HG03354 (cell line): ENCODE results near the gene DCANP1.
"Not testable (repeated sequence)": the region's sequence is repeated elsewhere in the genome, so short reads cannot be mapped to it uniquely, and the experiment has no call there.

Source experiments
- ATAC-seq: cut with Tn5 transposase; IDR thresholded peaks from one replicate; pipeline ENCODE4 v1.9.1; 2021; ENCODE audit warnings: mild to moderate bottlenecking; ENCODE audit not compliant: unreplicated experiment, poor library complexity, severe bottlenecking

Gene DCANP1, protein sequence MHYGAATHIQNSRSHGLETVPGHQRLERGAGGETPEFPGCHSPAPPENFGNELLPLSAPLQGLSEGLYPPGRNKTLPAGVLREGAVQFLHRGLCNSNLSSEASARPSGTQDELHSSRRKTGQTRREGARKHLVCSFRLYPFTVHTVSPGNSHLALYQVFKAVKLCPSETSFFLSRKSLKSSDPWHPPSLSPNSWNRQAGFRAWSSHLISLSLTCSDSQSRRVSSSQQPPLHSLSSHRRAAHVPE

DNA sequence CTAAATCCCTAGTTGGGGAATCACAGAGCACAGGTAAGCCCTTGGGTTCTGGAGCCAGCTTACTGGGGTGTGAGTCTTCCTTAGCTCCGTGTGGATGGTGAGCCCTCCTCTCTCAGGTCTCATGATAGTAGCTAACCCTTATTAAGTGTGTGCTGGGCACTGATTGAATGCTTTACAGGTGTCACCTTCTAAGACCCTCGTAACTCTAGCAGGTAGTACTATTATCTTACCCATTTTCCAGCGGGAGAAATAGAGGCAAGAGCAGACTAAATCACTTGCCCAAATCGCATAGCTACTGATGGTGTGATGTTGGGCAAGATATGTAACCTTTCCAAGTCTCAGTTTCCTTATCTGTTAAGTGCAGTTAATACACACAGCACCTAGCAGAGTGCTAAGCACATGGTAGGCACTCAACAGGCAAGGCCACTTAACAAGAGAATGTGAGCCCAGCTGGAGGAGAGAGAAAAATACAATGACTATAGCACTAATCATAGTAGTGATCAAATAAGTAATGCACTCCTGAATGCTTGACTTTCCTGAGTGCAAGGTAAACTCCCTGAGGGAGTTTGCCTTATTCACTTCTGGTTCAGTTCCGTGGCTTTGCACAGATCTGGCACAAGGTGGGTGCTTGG lies at the start of gene DCANP1:
Gene DCANP1, minus strand, starts transcription at position 51 of the 632 bp plus-strand sequence. CDS start 240 bp downstream, outside the sequence.
- ATAC-seq: no peak

DNA sequence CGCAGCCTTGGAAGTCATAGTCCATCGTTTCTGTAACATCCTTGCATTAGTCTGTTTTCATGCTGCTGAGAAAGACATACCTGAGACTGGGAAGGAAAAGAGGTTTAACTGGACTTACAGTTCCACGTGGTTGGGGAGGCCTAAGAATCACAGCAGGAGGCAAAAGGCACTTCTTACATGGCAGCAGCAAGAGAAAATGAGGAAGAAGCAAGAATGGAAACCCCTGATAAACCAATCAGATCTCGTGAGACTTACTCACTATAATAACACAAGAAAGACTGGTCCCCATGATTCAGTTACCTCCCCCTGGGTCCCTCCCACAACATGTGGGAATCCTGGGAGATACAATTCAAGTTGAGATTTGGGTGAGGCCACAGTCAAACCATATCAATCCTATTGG lies 48.4 kb upstream of the DCANP1 start:
- not testable (repeated sequence) for ATAC-seq

DNA sequence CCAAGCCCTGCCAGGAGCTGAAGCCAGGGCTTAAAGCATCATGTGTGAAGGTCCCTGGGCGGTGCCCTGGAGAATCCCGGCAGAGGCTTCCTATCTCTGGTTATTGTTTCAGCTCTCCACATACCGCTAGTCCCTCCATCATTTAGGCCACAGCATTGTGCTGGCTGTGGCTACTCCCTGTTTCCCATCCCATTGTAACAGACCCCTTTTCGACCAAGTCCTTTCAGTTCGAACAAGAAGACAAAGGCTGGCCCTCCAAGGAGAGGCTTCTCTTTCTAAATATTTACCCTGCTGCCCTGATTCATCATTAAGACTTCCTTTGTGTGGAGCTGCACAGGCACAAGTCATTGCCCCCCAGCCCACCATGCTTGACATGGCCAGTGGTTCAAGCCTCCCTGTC lies 47.0 kb upstream of the DCANP1 start:
- ATAC-seq: no peak

DNA sequence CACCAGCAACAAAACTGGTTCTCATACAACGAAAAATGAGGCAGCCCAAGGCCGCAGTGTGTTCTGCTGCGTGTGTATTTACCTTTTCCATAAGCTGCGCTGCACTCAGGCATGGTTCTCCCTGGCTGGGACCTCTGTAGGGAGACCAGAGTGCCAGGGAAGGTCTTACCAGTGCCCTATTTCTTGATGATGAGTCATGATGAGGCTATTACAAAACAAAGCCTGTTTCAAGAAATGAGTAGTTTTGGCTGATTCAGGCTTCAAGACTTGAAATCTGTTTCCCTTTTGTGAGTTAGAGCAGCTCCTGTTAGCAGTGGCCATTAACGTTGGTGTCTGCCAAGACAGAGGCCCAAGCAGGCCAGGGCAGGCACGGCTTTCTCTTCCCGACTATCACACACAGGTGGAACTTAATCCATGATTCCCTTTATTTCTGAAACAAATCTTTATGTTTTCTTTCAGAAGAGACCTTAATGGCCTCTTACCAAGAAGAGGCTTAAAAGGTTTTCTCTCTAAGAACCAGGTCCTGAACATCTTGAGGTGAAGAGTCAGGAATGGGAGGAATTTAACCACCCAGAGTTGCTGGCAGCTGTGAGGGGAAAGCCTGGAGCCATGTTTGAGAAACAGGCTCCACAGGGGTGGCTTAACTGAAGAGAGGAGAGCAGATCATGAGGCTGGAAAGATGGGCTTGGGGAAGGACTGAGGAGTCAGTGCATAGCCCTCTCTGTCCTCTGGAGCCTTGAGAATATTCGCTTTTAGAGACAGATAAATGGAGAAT lies 46.4 kb upstream of the DCANP1 start:
- ATAC-seq: no peak

DNA sequence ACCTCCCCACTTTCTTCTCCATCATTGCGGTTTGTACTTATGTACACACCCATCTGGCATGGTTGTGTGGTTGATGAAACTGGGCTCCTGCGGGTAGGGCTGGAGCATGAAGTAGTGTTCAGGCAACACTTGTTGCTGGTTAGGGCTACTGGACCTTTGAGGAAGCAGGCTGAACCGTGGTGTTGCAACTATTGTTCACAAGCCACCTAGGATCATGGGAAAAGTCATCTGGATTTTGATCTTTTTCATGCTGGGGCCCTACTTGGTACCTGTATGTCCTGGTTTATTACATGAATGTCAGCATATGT lies 45.1 kb upstream of the DCANP1 start:
- no peak for ATAC-seq

DNA sequence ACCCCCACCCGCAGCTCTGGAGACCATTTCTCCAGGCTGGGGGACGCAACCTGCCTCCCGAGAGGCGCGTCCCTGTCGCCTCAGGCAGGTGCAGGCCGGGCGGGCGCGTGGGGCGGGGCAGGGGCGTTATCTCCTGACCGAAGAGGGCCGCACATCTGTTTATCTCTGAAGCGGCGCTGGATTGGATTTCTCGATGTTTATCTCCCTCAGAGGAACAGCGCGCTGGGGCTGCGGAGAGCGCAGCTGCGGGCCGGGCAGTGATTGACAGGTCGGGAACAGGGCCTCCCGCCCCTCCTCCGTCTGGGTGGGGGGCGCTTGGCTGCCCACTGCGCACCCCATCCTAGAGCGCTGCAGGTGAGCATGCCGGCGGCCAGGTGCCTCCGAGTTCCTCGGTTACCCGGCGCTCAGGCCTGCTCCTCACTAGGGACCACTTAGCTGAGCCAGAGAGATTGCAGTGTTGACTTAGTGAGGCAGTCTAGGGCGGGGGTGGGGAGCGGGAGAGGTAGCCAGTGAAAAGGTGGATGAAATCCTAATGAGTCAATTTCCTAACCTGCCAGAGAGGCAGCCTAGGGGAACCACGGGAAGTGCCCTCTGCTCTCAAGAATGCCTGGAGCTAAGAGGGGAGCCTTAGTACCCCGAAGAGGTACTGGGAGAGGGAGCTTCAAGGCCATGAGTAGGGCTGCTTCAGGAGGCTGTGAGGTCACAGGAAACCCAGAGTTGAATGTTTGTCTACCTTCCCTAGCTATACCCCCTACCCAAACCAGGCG lies 44.6 kb upstream of the DCANP1 start:
- ATAC-seq: no peak

DNA sequence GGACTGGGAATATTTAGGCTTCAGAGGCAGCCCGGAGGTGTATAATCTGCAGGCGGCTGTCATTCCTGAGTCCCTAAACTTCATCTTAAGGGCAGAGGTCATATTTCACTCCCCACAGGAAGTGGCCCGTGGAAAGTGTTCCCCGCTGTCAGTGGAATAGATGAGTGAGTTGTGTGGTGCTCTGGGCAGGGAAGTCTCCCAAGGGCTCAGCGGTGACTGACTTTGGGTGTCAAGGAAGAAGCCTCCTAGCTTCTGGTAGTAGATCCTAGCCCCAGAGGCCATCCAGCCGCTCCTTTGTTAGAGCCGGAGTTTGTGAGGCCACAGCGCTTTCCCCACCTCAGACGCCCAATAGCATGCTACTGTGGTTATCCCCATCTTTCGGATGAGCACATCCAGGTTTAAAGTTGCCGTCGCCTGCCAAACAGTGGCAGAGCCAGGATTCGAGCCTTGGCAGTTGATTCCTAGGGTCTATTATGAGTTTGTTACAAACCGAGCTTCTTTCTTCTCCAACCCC lies 43.9 kb upstream of the DCANP1 start:
- ATAC-seq: no peak

DNA sequence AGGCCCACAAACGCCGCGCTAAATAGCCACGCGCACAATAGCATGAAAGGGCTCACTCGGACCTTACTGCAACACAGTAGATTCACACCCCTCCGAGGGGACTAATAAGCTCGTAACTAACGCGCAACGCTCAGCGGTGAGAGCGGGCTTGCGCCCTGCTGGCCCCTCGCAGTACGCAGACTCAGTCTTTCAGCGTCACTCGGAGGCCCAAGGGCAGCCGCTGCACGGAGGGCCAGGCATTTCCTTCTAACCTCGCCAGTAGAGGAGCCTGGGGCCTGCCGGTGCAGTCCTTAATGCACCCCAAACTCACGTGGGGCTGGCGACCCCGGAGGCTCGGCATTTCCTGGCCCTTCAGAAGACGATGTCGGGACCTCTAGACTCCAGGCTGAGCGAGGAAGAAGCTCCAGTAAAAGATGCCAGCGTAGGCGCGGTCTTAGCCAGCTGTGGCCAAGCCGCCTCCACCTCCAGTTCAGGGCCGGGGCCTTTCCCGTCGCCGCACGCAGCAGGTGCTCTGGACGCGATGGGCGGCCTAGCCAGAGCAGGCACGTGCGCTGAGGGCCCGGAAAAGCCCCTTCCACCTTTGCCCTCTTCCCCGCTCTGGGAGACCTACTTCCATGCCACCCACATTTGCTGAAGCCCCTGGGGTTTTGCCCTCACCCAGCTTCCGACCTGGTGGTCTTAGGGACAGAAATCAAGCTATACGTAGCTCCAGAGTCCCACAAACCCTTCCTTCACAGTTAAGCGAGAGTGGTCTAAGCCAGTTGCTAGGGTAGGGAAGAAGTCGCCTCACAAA lies 43.3 kb upstream of the DCANP1 start:
- no peak for ATAC-seq

DNA sequence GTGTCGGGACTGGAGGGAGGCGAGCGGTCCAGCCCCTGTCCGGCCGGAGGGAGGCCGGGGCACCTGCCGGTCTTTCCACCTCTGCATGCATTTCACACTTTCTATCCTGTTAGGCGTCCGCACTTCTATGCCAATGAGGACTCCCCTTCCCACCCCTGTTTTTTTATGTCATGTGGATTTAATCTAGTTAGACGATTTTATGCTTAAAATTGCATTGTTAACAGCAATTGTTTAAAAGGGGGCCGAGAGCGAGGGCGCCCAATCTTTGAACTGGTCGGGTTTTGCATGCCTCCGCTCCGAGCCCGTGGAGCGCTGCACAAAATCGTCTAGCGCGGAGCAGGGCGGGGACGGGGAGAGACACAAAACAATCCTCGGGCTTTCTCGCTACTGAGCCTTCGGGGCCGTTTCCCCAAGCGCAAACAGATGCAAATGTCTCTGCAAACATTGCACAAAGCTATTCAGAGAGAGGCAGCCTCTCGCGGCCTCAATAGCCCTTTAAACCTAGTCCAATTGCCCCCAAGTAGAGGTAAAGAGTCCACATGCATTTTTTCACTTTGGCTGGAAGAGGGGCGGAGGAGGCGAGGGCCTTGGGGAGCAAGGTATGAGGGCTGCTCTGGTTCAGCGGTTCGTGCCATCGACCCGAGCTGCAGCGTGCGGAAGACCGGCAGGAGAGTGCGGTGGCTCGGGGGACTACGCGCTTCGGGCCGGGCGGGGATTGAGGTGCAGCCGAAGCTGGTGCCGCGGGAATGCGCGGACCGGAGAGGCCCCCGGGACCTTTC lies 42.5 kb upstream of the DCANP1 start:
- ATAC-seq: no peak

DNA sequence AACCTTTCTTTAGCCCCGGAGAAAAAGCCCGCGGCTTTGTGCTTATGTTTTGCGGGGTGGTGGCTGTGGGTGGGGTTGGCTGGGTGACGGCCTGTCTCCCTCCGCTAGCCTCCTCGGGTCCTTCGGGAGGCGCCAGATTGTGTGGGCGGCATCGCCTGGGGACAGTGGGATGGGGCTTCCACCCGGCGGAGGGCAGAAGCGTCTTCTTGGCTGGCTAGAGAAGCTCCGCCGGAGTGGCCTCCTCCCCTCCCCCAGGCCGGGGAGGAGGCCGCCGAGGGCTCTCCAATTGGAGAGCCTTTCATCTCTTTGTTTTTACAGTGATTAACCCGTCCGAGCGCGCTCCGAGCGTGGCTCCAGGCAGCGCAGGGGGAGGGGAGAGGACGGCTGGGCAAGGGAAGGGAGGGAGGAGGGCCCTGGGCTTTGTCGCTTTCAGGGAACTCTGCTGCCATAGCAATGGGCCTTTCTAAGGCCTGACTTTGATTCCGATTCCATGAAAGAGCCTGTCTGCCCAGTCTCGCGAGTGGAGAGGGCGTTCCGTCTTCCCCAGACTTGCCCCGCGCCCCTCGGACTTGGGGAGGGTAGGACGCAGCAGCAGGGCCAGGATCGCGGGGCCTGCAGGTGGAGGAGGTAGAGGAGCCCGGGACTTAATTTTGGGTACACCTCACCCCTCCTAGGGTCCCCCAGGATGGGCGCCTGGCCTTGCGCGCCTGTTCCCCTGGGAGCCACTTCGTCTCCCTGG lies 41.7 kb upstream of the DCANP1 start:
- no peak for ATAC-seq

DNA sequence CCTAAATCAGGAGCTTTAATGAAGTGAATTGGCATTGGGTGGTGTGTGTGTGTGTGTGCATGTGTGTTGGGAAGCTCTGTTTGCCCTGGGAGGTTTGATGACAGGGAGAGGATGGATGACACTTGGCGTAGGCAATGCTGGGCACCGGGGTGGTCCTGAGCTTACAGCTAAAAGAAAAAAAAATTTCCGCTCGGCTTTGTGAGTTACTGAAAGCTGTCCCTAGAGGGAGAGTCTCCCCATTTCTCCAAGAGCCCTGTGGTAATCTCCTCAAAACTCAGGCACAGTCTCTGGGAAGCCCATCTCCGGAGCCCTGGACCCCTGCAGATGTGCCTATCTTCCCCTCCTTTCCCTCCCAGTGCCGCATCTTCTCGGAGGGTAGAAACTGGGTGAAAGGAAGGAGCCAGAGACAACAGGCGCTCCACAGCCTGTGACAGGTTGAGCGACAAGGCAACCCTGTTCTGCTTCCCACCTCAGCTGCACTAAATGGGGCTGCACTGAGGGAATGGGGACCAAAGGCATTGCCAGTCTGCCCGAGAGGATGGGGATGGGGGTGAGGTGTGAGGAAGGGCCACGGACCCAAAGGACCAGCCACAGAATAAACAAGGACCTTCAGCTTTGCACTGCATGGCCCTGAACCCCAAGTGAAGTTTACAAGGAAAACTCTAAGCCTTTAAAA lies 40.8 kb upstream of the DCANP1 start:
- no peak for ATAC-seq

DNA sequence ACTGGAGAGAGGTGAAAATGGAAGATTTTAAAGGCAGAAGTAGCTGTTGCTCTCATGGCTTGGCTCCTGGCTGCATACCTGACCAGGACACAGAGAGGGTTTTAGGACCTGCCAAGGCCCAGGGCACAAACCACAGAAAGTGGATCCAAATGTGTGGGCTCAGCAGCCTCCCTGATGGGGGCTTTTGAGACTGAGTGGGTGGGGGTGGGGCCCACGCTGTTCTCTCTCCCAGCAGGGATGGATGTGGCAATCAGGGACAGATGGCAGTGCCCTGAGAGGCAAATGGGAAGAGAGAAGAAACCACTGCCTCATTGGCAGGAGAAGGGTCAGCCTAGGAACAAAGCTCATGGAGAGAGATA lies 39.9 kb upstream of the DCANP1 start:
- ATAC-seq: no peak

DNA sequence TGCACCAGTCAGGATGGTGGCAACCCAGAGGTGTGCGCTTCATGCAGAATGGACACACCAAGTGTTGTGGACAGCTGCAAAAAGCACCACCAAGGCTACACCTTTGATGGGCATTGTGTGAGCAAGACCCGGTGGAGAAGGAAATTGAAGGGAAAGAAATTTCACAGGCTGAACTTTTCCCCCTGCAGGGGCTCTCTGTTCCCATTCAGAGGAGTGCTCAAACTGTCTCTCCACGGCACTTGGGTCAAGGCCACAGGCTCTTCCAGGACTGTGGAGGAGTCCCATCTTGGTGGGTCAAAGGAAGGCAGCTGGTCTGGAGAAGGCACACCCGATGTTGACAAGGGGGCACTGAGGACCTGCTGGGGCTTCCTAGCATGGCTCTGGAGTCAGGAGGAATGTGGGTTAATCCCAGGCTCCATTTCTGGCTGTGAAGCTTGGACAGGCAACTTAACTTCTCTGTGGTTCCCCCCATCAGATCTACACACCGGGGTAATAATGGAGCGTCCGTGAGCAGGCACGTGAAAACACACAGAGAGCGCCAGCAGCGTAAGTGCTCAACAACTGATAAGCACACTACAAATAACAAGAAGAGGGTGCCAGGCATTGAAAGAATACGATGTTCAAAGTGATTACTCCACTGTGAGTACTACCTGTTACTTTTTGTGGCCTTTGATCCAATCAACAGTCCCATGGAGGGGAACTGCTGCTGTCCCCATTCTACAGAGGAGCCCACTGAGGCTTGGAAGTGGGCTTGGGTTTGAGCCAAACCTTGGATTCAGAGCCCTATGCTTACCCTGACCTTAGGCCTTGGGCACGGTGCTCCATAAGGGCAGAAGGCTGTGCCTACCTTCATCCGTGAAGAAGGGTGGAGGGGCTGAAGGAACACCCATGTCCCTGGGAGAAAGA lies 39.2 kb upstream of the DCANP1 start:
- ATAC-seq: no peak

DNA sequence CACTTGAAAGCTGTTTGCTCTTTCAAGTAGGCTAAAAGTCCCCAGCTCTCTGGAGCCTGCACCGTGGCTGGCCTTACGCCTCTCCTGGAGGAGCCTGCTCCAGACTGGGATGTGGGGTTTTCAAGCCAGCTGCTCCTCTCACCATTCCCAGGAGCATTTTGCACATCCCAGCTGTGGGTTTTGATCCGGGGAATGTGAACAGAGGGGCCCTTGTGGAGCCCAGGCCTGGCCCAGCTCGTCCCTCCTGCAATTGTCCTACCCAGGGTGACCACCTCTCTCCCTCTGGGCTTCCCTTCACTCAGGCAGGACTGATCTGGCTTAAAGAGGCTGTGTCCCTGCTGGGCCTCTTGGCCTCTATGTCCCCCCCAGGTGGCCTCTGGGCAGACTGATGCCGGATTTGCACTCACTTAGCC lies 37.5 kb upstream of the DCANP1 start:
- ATAC-seq: no peak

DNA sequence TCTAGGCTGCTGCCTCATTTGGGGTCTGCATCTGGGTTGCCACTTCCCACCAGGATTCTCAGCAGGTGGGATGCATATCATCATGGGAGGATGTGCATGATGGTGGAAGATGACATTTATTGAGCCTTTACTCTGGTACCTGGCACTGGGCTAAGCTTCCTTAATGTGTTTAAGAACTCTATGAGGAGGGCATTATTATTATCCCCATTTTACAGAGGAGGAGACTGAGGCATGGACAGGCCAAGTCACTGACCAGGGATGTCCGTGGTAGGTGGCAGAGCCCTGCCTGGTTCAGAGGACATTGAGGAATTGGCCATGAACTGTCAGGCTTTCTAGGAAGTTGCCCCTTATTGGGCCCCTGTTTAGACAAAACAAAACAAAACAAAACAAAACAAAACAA lies 36.1 kb upstream of the DCANP1 start:
- no peak for ATAC-seq

DNA sequence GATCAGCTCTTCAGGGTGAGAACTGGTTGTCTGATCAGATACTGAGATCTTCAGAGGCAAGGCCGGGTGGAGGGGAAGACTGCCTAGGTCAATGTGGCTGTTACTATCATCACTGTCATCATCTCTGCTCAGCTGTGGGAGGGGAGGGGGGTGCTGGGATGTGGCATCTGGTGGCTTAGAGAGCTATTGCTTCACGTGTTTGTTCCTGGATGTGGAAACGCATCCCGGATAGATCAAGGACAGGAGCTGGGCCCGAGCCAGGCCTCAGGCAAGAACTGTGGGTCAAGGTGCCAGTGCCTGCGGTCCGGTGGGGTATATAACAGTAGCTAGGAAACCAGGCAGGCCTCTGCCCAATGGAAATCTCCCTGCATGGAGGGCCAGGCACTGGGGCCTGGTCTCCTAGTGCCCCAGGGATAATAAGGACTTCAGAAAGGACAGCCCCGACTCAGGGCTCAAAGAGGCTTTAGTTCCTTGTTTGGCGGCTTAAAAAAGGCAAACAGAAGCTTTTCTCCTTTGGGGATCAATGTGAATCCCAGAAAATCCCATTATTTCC lies 35.3 kb upstream of the DCANP1 start:
- ATAC-seq: no peak
